Measurements from ENCODE around the gene NOS2. TPM values are rescaled to one million over a fixed set of nuclear protein-coding genes. Genes with fewer than 3 reads are reported as not detected.

NOS2 gene
- polyA plus RNA-seq, 1 donor from 2014 or later: 0.53 TPM

DNA sequence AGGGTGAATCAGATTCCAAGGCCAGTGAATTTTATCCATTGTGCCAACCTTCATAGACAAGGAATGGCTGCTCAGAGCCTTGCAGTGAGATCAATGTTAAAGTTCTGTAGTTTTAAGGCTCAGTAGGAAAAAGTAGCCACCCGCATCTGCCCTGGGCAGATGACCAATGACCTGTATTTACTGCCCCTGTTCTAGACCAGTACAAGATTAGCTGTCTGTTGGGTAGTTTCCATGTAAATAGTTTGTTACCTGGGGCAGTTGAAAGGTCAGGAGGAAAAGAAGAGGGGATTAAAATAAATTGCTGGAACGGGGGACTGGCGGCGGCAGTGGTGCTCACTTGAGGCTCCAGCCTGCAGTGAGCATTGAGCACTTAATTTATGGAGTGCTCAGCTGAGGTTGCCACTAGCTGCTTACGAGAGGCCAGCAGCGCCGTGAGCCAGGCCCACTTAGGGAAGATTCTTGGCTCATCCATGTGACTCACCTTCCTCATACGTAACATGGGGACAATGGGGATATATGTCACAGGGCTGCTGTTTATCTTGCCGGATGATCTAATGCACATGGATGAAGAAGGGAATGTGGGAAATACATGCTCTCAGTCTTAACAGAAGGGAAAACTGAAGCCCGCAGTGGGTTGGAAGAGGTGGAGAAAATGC lies 10.7 kb upstream of the NOS2 start:
- no peak overlapping the region for H3K27ac ChIP-seq (ENCODE audit: low read length)
- H3K79me2 ChIP-seq (replicated peaks; ENCODE audit: insufficient read depth, low read length): no peaks in the 10 kb centered on the region
- H2AFZ ChIP-seq (ENCODE audit: low read depth, low read length): no peak overlapping the region
- no peaks in the 10 kb centered on the region for H3K9me3 ChIP-seq (ENCODE audit: low read length)
- H3F3A ChIP-seq (ENCODE audit: insufficient read depth, low read length, poor library complexity, severe bottlenecking): no peaks in the 10 kb centered on the region
- H3K9ac ChIP-seq (ENCODE audit: low read length): no peak overlapping the region
- no peak overlapping the region for H3K4me2 ChIP-seq (ENCODE audit: low read length)
- no peaks in the 10 kb centered on the region for H3K9me2 ChIP-seq (ENCODE audit: insufficient read depth, low read length)
- H3K36me3 ChIP-seq (ENCODE audit: insufficient read depth, low read length): no peaks in the 10 kb centered on the region
- H3K27me3 ChIP-seq (ENCODE audit: insufficient read depth, low read depth, low read length): no peaks in the 10 kb centered on the region
- H4K20me1 ChIP-seq (ENCODE audit: insufficient read depth): no peaks in the 10 kb centered on the region
- no peak overlapping the region for H3K4me3 ChIP-seq (ENCODE audit: low read length)
- TF ChIP-seq EP300 (conservative IDR thresholded peaks at IDR 0.05; ENCODE audit: poor library complexity, severe bottlenecking) (no peak), RAD21 (conservative IDR thresholded peaks at IDR 0.05) (no peak), SMC3 (conservative IDR thresholded peaks at IDR 0.05; ENCODE audit: poor library complexity) (no peak), MXI1 (conservative IDR thresholded peaks at IDR 0.05; ENCODE audit: poor library complexity, severe bottlenecking) (no peak), EZH2 (IDR thresholded peaks at IDR 0.05; ENCODE audit: borderline replicate concordance, insufficient read depth, low read length, poor library complexity, severe bottlenecking) (no peak), POLR2AphosphoS5 (IDR thresholded peaks at IDR 0.05) (no peak), TAF1 (IDR thresholded peaks at IDR 0.05; ENCODE audit: low read depth) (no peak)
- TF ChIP-seq, protein P1, sequence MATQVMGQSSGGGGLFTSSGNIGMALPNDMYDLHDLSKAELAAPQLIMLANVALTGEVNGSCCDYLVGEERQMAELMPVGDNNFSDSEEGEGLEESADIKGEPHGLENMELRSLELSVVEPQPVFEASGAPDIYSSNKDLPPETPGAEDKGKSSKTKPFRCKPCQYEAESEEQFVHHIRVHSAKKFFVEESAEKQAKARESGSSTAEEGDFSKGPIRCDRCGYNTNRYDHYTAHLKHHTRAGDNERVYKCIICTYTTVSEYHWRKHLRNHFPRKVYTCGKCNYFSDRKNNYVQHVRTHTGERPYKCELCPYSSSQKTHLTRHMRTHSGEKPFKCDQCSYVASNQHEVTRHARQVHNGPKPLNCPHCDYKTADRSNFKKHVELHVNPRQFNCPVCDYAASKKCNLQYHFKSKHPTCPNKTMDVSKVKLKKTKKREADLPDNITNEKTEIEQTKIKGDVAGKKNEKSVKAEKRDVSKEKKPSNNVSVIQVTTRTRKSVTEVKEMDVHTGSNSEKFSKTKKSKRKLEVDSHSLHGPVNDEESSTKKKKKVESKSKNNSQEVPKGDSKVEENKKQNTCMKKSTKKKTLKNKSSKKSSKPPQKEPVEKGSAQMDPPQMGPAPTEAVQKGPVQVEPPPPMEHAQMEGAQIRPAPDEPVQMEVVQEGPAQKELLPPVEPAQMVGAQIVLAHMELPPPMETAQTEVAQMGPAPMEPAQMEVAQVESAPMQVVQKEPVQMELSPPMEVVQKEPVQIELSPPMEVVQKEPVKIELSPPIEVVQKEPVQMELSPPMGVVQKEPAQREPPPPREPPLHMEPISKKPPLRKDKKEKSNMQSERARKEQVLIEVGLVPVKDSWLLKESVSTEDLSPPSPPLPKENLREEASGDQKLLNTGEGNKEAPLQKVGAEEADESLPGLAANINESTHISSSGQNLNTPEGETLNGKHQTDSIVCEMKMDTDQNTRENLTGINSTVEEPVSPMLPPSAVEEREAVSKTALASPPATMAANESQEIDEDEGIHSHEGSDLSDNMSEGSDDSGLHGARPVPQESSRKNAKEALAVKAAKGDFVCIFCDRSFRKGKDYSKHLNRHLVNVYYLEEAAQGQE (IDR thresholded peaks at IDR 0.05; ENCODE audit: borderline replicate concordance): no peak
- TF ChIP-seq, protein P2, sequence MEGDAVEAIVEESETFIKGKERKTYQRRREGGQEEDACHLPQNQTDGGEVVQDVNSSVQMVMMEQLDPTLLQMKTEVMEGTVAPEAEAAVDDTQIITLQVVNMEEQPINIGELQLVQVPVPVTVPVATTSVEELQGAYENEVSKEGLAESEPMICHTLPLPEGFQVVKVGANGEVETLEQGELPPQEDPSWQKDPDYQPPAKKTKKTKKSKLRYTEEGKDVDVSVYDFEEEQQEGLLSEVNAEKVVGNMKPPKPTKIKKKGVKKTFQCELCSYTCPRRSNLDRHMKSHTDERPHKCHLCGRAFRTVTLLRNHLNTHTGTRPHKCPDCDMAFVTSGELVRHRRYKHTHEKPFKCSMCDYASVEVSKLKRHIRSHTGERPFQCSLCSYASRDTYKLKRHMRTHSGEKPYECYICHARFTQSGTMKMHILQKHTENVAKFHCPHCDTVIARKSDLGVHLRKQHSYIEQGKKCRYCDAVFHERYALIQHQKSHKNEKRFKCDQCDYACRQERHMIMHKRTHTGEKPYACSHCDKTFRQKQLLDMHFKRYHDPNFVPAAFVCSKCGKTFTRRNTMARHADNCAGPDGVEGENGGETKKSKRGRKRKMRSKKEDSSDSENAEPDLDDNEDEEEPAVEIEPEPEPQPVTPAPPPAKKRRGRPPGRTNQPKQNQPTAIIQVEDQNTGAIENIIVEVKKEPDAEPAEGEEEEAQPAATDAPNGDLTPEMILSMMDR (IDR thresholded peaks at IDR 0.05; ENCODE audit: poor library complexity, severe bottlenecking): no peak

DNA sequence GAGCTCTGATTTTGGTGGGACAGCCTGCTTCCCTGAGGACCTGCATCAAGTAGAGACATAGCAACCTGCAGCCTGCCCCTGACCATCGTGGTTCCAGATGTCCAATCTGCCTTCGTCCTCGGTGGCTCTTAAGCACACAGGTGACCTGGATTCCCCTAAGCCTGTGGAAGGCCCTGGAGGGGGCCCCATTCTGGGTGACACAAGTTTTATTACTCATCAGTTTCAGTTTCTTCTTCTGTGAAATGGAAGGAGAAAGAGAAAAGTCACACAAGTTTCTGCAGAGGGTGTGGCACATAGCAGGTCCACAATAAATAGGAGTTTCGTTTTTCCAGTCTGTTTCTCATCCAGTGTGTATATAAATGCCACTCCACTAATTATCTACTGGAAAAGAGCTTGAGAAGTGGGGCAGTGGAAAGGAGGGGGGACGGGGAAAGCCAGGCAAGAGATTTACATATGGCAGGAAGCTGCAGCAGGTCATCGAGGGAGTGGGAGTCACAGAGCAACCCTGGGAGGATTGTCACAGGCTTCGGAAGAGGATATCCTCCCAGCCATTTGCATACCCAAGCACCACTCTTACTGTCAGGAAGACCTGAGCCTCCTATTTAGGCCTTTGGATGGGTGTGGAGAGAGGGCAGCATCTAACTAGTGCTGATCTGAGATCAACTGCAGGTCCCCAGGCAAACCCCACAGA lies 10.0 kb upstream of the NOS2 start:
- no peaks in the 10 kb centered on the region for H3F3A ChIP-seq (ENCODE audit: insufficient read depth, low read length, poor library complexity, severe bottlenecking)
- H2AFZ ChIP-seq (ENCODE audit: low read depth, low read length): no peak overlapping the region

More for the DNA sequence above, 10.0 kb upstream of the NOS2 start:
- Histone ChIP-seq H3K79me2 (replicated peaks; ENCODE audit: insufficient read depth, low read length) (no peaks in the 10 kb centered on the region), H3K4me2 (ENCODE audit: low read length) (no peak overlapping the region), H3K9me3 (ENCODE audit: low read length) (no peaks in the 10 kb centered on the region), H3K9me2 (ENCODE audit: insufficient read depth, low read length) (no peaks in the 10 kb centered on the region), H3K27ac (ENCODE audit: low read length) (no peak overlapping the region), H3K4me3 (ENCODE audit: low read length) (no peak overlapping the region), H3K9ac (ENCODE audit: low read length) (no peak overlapping the region), H4K20me1 (ENCODE audit: insufficient read depth) (no peaks in the 10 kb centered on the region), H3K36me3 (ENCODE audit: insufficient read depth, low read length) (no peaks in the 10 kb centered on the region), H3K27me3 (ENCODE audit: insufficient read depth, low read depth, low read length) (no peaks in the 10 kb centered on the region)
- TF ChIP-seq SMC3 (conservative IDR thresholded peaks at IDR 0.05; ENCODE audit: poor library complexity) (no peak), RAD21 (conservative IDR thresholded peaks at IDR 0.05) (no peak), POLR2AphosphoS5 (IDR thresholded peaks at IDR 0.05) (no peak), MXI1 (conservative IDR thresholded peaks at IDR 0.05; ENCODE audit: poor library complexity, severe bottlenecking) (no peak)
- TF ChIP-seq, protein P2 (IDR thresholded peaks at IDR 0.05; ENCODE audit: poor library complexity, severe bottlenecking): no peak

All from neural cell (in vitro differentiated cells).